ENCODE measurements around the gene EHMT1.
"Not testable (repeated sequence)": the region's sequence is repeated elsewhere in the genome, so short reads cannot be mapped to it uniquely, and the experiment has no call there.

EHMT1 gene

GRCh38 chr9:137707361-137707760, 88.6 kb downstream of the EHMT1 start:
- TF ChIP-seq CTCF (IDR thresholded peaks at IDR 0.05; ENCODE audit: low read depth, low read length): no peak
- no peak for DNase-seq (ENCODE audit: extremely low read depth, low read depth)

- no peak for DNase-seq (ENCODE audit: extremely low read depth, low read depth)
- no peak for TF ChIP-seq CTCF (IDR thresholded peaks at IDR 0.05; ENCODE audit: low read depth, low read length)
Measured at GRCh38 chr9:137708590-137709284, 89.9 kb downstream of the EHMT1 start.

- no peak for TF ChIP-seq CTCF (IDR thresholded peaks at IDR 0.05; ENCODE audit: low read depth, low read length)
- DNase-seq (ENCODE audit: extremely low read depth, low read depth): no peak
Measured at GRCh38 chr9:137709411-137710101, 90.8 kb downstream of the EHMT1 start.

DNA sequence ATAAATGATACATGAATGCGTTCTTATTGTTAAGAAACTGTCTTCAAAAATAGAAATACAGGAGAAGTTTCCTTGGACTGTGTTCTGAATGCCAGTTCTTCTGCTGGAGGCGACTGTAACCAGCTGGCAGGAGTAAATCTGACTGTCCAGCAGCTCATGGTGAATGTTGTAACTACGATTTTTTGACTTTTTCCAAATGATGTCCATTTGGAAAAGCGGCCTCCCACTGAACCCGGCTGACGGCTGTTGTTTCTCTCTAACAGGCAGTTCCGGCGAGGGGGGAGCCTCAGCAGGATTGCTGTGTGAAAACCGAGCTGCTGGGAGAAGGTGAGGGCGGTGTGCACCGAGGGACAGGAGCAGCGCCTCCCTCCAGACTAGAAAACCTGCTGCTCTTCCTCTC, 91.9 kb downstream of the EHMT1 start:
- no peak for DNase-seq (ENCODE audit: extremely low read depth, low read depth)
- no peak for TF ChIP-seq CTCF (IDR thresholded peaks at IDR 0.05; ENCODE audit: low read depth, low read length)

DNA sequence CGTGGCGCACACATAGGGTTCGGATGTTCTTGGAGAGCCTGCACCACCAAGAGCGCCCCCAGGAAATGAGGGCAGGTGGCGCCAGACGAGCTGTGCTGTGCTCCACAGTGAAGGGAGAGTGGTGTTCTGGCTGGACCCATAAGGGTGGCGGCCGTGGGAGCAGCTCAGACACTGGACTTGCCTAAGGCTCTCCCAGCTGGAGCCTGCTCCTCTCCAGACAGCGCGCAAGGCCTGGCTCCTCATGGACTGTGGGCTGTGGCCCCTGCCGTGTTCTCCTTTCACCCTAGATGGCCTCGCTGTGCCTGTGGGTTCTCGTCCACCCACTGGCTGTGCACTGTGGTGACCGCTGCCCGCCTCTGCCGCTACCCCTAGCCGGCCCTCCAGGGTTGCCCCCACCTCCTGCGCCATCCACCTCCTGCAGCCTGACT, 92.9 kb downstream of the EHMT1 start:
- DNase-seq (ENCODE audit: extremely low read depth, low read depth): no peak
- no peak for TF ChIP-seq CTCF (IDR thresholded peaks at IDR 0.05; ENCODE audit: low read depth, low read length)

DNA sequence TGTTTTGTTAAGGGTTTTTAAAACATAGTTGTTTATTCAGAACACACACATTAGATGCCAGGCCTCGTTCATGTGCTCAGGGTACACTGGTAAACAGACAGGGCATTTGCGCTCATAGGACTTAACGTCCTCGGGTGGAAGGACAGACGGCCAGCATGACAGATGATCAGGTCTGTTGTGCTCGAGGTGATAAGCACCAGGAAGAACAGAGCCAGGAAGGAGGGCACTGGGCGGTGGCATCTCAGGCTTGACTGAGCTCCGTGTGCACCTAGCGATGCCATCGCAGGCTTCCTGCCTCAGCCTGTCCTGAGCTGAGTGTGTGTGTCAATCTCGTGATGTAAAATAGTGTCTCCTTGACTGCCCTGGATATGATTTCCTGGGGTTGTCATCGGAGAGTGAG, 96.5 kb downstream of the EHMT1 start:
- DNase-seq (ENCODE audit: extremely low read depth, low read depth): no peak
- no peak for TF ChIP-seq CTCF (IDR thresholded peaks at IDR 0.05; ENCODE audit: low read depth, low read length)

GRCh38 chr9:137715866-137716693, 97.3 kb downstream of the EHMT1 start:
- not testable (repeated sequence) for DNase-seq (ENCODE audit: extremely low read depth, low read depth)
